ENCODE measurements around the gene KIF25. TPM values are rescaled to one million over a fixed set of nuclear protein-coding genes. Genes with fewer than 3 reads are reported as not detected.

KIF25 gene
- total RNA-seq, 4 donors from 2014 or later, result 0.28 TPM; not detected in 3

DNA sequence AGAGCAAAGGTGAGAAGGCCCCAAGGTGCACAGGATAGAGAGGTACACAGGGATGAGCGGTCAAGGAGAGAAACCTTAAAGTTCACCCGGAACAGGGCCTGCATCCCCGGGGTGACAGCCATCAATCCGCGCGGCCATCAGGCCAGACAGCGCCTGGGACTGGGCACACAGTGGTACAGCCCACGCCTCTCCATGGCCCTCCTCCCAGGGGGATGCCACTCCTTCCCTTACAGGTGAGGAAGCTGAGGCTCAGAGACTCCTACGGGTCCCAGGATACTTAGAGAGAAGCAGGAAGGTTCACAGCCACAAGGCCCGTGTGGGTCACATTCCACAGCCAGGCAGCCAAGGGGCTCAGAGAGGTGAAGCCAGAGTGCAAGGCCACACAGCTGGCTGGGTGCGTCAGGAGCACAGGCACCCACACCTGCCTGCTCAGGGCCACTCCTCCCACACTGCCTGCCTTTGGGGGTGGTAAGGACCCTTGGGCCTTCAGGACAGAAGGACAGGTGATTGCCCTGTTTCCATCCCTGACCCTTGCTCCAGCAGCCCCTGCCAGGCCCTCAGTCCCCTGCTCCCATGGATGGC lies 66.8 kb downstream of the KIF25 start:
- intact Hi-C loops (cut with DNase I; ENCODE audit: low total_unique reads), result no loop called here
- H3K9me3 ChIP-seq, result no peaks in the 10 kb centered on the region
- H3K4me1 ChIP-seq, result no peaks in the 10 kb centered on the region
- DNase-seq, result no peak
- H3K36me3 ChIP-seq, result no peaks in the 10 kb centered on the region
- H3K27ac ChIP-seq, result no peak overlapping the region
- TF ChIP-seq, protein P1, sequence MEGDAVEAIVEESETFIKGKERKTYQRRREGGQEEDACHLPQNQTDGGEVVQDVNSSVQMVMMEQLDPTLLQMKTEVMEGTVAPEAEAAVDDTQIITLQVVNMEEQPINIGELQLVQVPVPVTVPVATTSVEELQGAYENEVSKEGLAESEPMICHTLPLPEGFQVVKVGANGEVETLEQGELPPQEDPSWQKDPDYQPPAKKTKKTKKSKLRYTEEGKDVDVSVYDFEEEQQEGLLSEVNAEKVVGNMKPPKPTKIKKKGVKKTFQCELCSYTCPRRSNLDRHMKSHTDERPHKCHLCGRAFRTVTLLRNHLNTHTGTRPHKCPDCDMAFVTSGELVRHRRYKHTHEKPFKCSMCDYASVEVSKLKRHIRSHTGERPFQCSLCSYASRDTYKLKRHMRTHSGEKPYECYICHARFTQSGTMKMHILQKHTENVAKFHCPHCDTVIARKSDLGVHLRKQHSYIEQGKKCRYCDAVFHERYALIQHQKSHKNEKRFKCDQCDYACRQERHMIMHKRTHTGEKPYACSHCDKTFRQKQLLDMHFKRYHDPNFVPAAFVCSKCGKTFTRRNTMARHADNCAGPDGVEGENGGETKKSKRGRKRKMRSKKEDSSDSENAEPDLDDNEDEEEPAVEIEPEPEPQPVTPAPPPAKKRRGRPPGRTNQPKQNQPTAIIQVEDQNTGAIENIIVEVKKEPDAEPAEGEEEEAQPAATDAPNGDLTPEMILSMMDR (IDR thresholded peaks at IDR 0.05), result no peak
- no peak for TF ChIP-seq POLR2A (IDR thresholded peaks at IDR 0.05)
- no peaks in the 10 kb centered on the region for H3K27me3 ChIP-seq
- H3K4me3 ChIP-seq, result no peak overlapping the region

DNA sequence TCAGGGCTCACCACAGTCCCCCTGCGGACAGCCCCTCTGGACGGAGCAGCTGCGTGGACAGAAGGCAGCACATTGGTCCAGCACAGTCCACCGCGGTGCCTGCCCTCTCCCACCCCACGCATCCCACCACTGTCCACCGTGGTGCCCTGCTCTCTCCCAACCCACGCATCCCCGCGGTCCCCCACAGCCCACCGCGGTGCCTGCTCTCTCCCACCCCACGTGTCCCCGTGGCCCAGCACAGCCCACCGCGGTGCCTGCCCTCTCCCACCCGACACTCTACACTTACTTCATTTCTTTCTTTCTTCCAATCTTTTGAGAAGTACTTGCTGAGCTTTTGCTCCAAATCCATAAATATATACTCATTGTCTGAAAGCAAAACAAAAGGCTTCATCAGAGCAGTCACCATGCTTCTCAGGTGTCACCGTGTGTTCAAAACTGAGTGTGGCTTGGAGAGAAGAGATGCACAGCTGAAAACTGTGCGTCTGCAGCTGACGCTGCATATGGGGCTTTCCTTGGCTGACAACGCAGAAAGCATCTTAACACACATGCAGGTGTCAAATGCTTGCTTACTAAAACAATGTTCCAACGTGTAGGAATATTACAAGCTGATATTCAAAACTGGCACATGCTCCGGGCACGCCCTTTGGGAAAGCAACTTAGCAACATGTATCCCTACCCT lies 69.7 kb downstream of the KIF25 start:
- H3K27ac ChIP-seq, result no peak overlapping the region
- intact Hi-C loops (cut with DNase I; ENCODE audit: low total_unique reads), result no loop called here
- H3K4me1 ChIP-seq, result no peaks in the 10 kb centered on the region
- no peaks in the 10 kb centered on the region for H3K27me3 ChIP-seq
- no peaks in the 10 kb centered on the region for H3K9me3 ChIP-seq
- H3K4me3 ChIP-seq, result no peak overlapping the region
- no peaks in the 10 kb centered on the region for H3K36me3 ChIP-seq
- TF ChIP-seq, protein P1 (IDR thresholded peaks at IDR 0.05), result no peak
- TF ChIP-seq POLR2A (IDR thresholded peaks at IDR 0.05), result no peak
- DNase-seq, result no peak

DNA sequence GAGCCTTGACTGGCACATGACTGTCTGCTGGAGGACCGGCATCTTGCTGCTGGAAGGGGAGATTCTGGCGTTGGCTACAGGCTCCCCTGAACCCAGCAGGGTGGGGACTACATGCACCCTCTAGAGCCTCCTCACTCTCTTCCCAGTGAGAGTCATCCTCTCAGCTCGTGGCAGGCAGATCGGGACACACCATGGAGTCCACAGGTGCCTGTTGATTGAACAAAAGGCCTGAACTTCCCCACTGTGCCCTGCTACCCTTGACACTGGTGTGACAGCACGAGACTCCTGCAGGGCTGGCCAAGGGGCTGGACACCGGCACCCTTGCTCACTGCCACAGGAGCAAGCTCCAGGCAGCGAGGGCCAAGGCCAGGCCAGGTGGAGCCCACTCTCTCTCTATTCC lies 73.3 kb downstream of the KIF25 start:
- H3K9me3 ChIP-seq, result no peaks in the 10 kb centered on the region
- no peak for DNase-seq
- H3K4me3 ChIP-seq, result no peak overlapping the region
- H3K36me3 ChIP-seq, result no peaks in the 10 kb centered on the region
- H3K4me1 ChIP-seq, result no peaks in the 10 kb centered on the region
- TF ChIP-seq POLR2A (IDR thresholded peaks at IDR 0.05), result no peak
- TF ChIP-seq, protein P1 (IDR thresholded peaks at IDR 0.05), result no peak
- H3K27me3 ChIP-seq, result no peaks in the 10 kb centered on the region
- no peak overlapping the region for H3K27ac ChIP-seq
- intact Hi-C loops (cut with DNase I; ENCODE audit: low total_unique reads), result no loop called here

DNA sequence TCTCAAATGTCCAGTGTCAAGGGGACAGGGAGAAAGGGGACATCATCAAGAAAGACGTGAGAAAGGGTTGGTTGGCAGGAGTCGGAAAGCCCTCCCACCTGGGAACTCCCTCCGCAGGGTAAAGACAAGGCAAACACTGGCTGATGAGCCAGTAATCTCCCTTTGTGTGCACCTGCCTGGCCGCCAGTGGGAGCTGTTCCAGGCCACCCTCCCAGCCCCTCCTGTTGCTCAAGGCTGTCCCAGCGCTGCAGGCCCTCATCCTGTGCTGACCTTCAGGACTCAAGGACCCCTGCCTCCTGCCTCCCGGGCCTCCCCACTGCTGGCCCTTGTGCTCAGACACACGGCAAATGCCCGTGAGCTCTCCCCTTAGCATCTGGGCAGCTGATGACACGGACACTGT lies 74.1 kb downstream of the KIF25 start:
- Histone ChIP-seq H3K4me1 (no peaks in the 10 kb centered on the region), H3K27me3 (no peaks in the 10 kb centered on the region), H3K27ac (no peak overlapping the region), H3K4me3 (no peak overlapping the region), H3K36me3 (no peaks in the 10 kb centered on the region), H3K9me3 (no peaks in the 10 kb centered on the region)
- intact Hi-C loops (cut with DNase I; ENCODE audit: low total_unique reads), result no loop called here
- TF ChIP-seq, protein P1 (IDR thresholded peaks at IDR 0.05), result no peak
- no peak for TF ChIP-seq POLR2A (IDR thresholded peaks at IDR 0.05)
- DNase-seq, result no peak

DNA sequence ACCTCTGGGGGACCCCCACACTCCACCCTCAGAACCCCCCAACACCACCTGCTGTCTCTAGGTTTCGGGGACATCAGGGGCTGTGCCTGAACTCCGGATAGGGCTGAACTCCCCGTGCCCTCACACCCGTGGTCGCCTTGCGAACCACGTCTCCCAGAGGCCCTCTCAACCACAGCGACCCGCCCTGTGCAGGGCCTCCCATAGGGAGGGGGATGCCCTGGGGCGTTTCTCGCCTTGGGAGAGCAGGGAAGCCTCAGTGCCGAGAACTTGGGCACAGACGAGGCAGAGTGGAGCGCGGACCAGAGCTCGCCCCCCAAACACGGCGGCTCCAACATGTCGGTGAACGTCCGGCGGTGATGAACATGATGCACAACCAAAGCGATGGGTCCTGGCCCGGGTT lies 74.8 kb downstream of the KIF25 start:
- intact Hi-C loops (cut with DNase I; ENCODE audit: low total_unique reads), result no loop called here
- no peaks in the 10 kb centered on the region for H3K9me3 ChIP-seq
- H3K4me1 ChIP-seq, result no peaks in the 10 kb centered on the region
- DNase-seq, result no peak
- no peak overlapping the region for H3K27ac ChIP-seq
- no peaks in the 10 kb centered on the region for H3K27me3 ChIP-seq
- no peak for TF ChIP-seq POLR2A (IDR thresholded peaks at IDR 0.05)
- TF ChIP-seq, protein P1 (IDR thresholded peaks at IDR 0.05), result no peak
- no peaks in the 10 kb centered on the region for H3K36me3 ChIP-seq
- H3K4me3 ChIP-seq, result no peak overlapping the region

All from uterus (tissue), 4 donors.